HCT116 (cell line): ENCODE measurements around the gene GMDS.

Experiments used
- CTCF ChIP-seq, 3 experiments: fragments of 200-600 bp in 1 of 3; sonication (generic) in 1 of 3; IDR thresholded peaks in 2 of 3; conservative IDR thresholded peaks in 1 of 3; 2 replicates each; pipeline ENCODE4 v1.5.1; 2012 to 2017; ENCODE audit warnings: low read depth in 2 of 3, low read length in 2 of 3, antibody characterized with exemption in 1 of 3, borderline replicate concordance in 1 of 3, control low read depth in 1 of 3, mild to moderate bottlenecking in 1 of 3, mixed read lengths in 1 of 3, mixed run types in 1 of 3, moderate library complexity in 1 of 3; ENCODE audit not compliant: insufficient read depth in 1 of 3
- EGR1 ChIP-seq: IDR thresholded peaks from 2 replicates; pipeline ENCODE4 v1.6.1; 2012; ENCODE audit warnings: low read depth
- EZH2 ChIP-seq: fragments of 200-600 bp; sonication (generic); IDR thresholded peaks from 2 replicates; pipeline ENCODE4 v1.6.1; 2017; ENCODE audit warnings: antibody characterized with exemption, mixed run types
- POLR2A ChIP-seq: IDR thresholded peaks from 2 replicates; pipeline ENCODE4 v1.7.0; 2011; ENCODE audit warnings: borderline replicate concordance; ENCODE audit not compliant: insufficient read depth, insufficient read length; ENCODE audit errors: extremely low read depth
- POLR2AphosphoS5 ChIP-seq: IDR thresholded peaks from 2 replicates; pipeline ENCODE4 v1.6.1; 2011; ENCODE audit warnings: mild to moderate bottlenecking, low read depth, low read length, moderate library complexity
- RAD21 ChIP-seq: IDR thresholded peaks from 2 replicates; pipeline ENCODE4 v1.6.1; 2012; ENCODE audit warnings: low read depth, mild to moderate bottlenecking
- SRF ChIP-seq: IDR thresholded peaks from 2 replicates; pipeline ENCODE4 v1.6.1; 2012; ENCODE audit warnings: low read depth

GRCh38 chr6:1620504-1621069 lies 624.8 kb downstream of the GMDS start:
- TF ChIP-seq CTCF (IDR thresholded peaks at IDR 0.05 in 2 of 3, conservative IDR thresholded peaks at IDR 0.05 in 1 of 3; ENCODE audit: borderline replicate concordance in 1 of 3, insufficient read depth in 1 of 3, low read depth in 2 of 3, low read length in 2 of 3) (no peak), RAD21 (no peak), SRF (no peak), POLR2A (no peak), EGR1 (no peak), POLR2AphosphoS5 (no peak), EZH2 (no peak)
